Measurements from ENCODE around the gene ADAMTS9.

Gene ADAMTS9

GRCh38 chr3:64539451-64540196, 148.2 kb downstream of the ADAMTS9 start:
- DNase-seq (ENCODE audit: low spot score) = no peak

GRCh38 chr3:64536166-64536565, 151.6 kb downstream of the ADAMTS9 start:
- DNase-seq (ENCODE audit: low spot score) = no peak

- peak; percentile 80 for DNase-seq (ENCODE audit: low spot score)
Measured at GRCh38 chr3:64533617-64534317, 154.0 kb downstream of the ADAMTS9 start.

GRCh38 chr3:64530434-64531049, 157.3 kb downstream of the ADAMTS9 start:
- DNase-seq (ENCODE audit: low spot score) = peak; percentile 64

GRCh38 chr3:64523324-64523723, 164.5 kb downstream of the ADAMTS9 start:
- DNase-seq (ENCODE audit: low spot score) = no peak

GRCh38 chr3:64520334-64520733, 167.5 kb downstream of the ADAMTS9 start:
- DNase-seq (ENCODE audit: low spot score) = no peak

- no peak for DNase-seq (ENCODE audit: low spot score)
Measured at GRCh38 chr3:64518950-64519349, 168.8 kb downstream of the ADAMTS9 start.

- DNase-seq (ENCODE audit: low spot score) = no peak
Measured at GRCh38 chr3:64518496-64518895, 169.3 kb downstream of the ADAMTS9 start.

- DNase-seq (ENCODE audit: low spot score) = no peak
Measured at GRCh38 chr3:64514889-64515288, 172.9 kb downstream of the ADAMTS9 start.

- no peak for DNase-seq (ENCODE audit: low spot score)
Measured at GRCh38 chr3:64509206-64509605, 178.6 kb downstream of the ADAMTS9 start.

- no peak for DNase-seq (ENCODE audit: low spot score)
Measured at GRCh38 chr3:64508140-64508539, 179.7 kb downstream of the ADAMTS9 start.

- no peak for DNase-seq (ENCODE audit: low spot score)
Measured at GRCh38 chr3:64506255-64506654, 181.5 kb downstream of the ADAMTS9 start.

- DNase-seq (ENCODE audit: low spot score) = no peak
Measured at GRCh38 chr3:64505419-64505818, 182.4 kb downstream of the ADAMTS9 start.

GRCh38 chr3:64502284-64502683, 185.5 kb downstream of the ADAMTS9 start:
- no peak for DNase-seq (ENCODE audit: low spot score)

- peak; percentile 40 for DNase-seq (ENCODE audit: low spot score)
Measured at GRCh38 chr3:64501298-64501906, 186.4 kb downstream of the ADAMTS9 start.

GRCh38 chr3:64496786-64497490, 190.9 kb downstream of the ADAMTS9 start:
- no peak for DNase-seq (ENCODE audit: low spot score)

- no peak for DNase-seq (ENCODE audit: low spot score)
Measured at GRCh38 chr3:64495781-64496334, 191.9 kb downstream of the ADAMTS9 start.

GRCh38 chr3:64495121-64495780, 192.5 kb downstream of the ADAMTS9 start:
- DNase-seq (ENCODE audit: low spot score) = no peak

- no peak for DNase-seq (ENCODE audit: low spot score)
Measured at GRCh38 chr3:64494526-64494925, 193.3 kb downstream of the ADAMTS9 start.

- no peak for DNase-seq (ENCODE audit: low spot score)
Measured at GRCh38 chr3:64493149-64493548, 194.7 kb downstream of the ADAMTS9 start.

- DNase-seq (ENCODE audit: low spot score) = no peak
Measured at GRCh38 chr3:64491843-64492242, 196.0 kb downstream of the ADAMTS9 start.

Data from HuH-7.5 (cell line).